GM19043 (cell line): ENCODE data around the gene RUNX3.
A peak's percentile ranks its signal among the peaks of the same experiment; 100 is the strongest.
"Not testable (repeated sequence)": the region's sequence is repeated elsewhere in the genome, so short reads cannot be mapped to it uniquely, and the experiment has no call there.

Experiments used
- ATAC-seq: cut with Tn5 transposase; IDR thresholded peaks from one replicate; pipeline ENCODE4 v1.9.1; 2021; ENCODE audit warnings: low read depth; ENCODE audit not compliant: unreplicated experiment

Gene RUNX3

GRCh38 chr1:24930260-24931145 is at the start of gene RUNX3:
Gene RUNX3 (minus strand): TSS chr1:24930276. CDS start chr1:24929868, 408 bp downstream.
- ATAC-seq = peak; percentile 60

GRCh38 chr1:24979232-24979631 is 49.2 kb upstream of the RUNX3 start:
- not testable (repeated sequence) for ATAC-seq

GRCh38 chr1:24978383-24979032 is 48.4 kb upstream of the RUNX3 start:
- no peak for ATAC-seq

- no peak for ATAC-seq
Observed at GRCh38 chr1:24975391-24975790, 45.3 kb upstream of the RUNX3 start.

- no peak for ATAC-seq
Observed at GRCh38 chr1:24973315-24973714, 43.2 kb upstream of the RUNX3 start.

GRCh38 chr1:24972915-24973242 is 42.8 kb upstream of the RUNX3 start:
- ATAC-seq = no peak

GRCh38 chr1:24972221-24972914 is 42.3 kb upstream of the RUNX3 start:
- ATAC-seq = no peak

GRCh38 chr1:24970926-24971875 is 41.1 kb upstream of the RUNX3 start:
- ATAC-seq = no peak

GRCh38 chr1:24970399-24970753 is 40.3 kb upstream of the RUNX3 start:
- no peak for ATAC-seq

- ATAC-seq = no peak
Observed at GRCh38 chr1:24969596-24970398, 39.7 kb upstream of the RUNX3 start.

GRCh38 chr1:24968941-24969585 is 39.0 kb upstream of the RUNX3 start:
- no peak for ATAC-seq

GRCh38 chr1:24967962-24968361 is 37.9 kb upstream of the RUNX3 start:
- no peak for ATAC-seq

- no peak for ATAC-seq
Observed at GRCh38 chr1:24967555-24967954, 37.5 kb upstream of the RUNX3 start.

- no peak for ATAC-seq
Observed at GRCh38 chr1:24966724-24967346, 36.8 kb upstream of the RUNX3 start.

- ATAC-seq = no peak
Observed at GRCh38 chr1:24966121-24966723, 36.1 kb upstream of the RUNX3 start.

GRCh38 chr1:24965571-24965930 is 35.5 kb upstream of the RUNX3 start:
- no peak for ATAC-seq

- ATAC-seq = peak; percentile 88
Observed at GRCh38 chr1:24964811-24965570, 34.9 kb upstream of the RUNX3 start.
